Peyer's patch (tissue), 4 donors: Measurements from ENCODE around the gene PLEKHB2.

Source experiments
- POLR2A ChIP-seq, 2 donors: fragments of 450-650 bp; IDR thresholded peaks; one replicate each; pipeline ENCODE4 v1.5.1; 2017; ENCODE audit warnings: antibody characterized with exemption in 2 of 2, mild to moderate bottlenecking in 2 of 2, moderate library complexity in 2 of 2
- TF ChIP-seq, protein P1 (sequence below), 6 experiments: fragments of 450-650 bp in 4 of 6; fragments of 200-600 bp in 2 of 6; sonication (generic) in 1 of 6; IDR thresholded peaks; one replicate each; pipeline ENCODE4 v1.5.1; 2017 to 2019; ENCODE audit warnings: antibody characterized with exemption in 6 of 6, mild to moderate bottlenecking in 3 of 6, moderate library complexity in 1 of 6

DNA sequence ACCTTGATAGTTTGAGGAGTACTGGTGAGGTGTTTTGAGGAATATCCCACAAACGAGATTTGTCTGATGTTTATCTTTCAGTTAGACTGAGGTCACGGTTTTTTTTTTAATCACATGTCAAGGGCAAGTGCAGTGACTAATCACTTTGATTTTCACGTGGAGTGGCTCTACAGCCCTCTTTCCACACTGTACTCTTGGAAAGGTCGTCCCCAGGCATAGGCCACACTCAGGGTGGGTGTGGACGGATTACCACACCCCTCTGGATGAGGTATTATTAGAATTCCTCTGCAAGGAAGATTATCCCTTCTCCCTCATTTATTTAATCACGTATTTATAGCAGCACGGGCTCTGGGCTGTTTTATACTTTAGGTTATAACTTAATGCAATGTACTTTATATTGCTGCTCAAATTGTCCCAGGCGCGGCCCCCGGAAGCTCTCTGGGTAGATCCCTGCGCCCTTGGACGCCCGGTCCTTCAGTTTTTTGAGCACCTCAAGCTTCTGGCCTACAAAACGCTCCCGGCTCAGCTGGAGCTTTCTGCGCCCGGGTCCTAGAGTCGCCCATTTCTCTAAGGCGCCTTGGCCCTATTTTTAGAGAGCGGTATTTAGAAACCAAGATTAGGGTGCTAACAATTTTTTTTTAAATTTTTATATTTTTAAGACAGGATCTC is 515 bp upstream of the PLEKHB2 start:
- TF ChIP-seq, protein P1, sequence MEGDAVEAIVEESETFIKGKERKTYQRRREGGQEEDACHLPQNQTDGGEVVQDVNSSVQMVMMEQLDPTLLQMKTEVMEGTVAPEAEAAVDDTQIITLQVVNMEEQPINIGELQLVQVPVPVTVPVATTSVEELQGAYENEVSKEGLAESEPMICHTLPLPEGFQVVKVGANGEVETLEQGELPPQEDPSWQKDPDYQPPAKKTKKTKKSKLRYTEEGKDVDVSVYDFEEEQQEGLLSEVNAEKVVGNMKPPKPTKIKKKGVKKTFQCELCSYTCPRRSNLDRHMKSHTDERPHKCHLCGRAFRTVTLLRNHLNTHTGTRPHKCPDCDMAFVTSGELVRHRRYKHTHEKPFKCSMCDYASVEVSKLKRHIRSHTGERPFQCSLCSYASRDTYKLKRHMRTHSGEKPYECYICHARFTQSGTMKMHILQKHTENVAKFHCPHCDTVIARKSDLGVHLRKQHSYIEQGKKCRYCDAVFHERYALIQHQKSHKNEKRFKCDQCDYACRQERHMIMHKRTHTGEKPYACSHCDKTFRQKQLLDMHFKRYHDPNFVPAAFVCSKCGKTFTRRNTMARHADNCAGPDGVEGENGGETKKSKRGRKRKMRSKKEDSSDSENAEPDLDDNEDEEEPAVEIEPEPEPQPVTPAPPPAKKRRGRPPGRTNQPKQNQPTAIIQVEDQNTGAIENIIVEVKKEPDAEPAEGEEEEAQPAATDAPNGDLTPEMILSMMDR (IDR thresholded peaks at IDR 0.05), result no peak
- peak in 1 of 2 donors; percentile 8 for TF ChIP-seq POLR2A (IDR thresholded peaks at IDR 0.05)
